HFFc6 (cell line): ENCODE data around the gene LMF1. TPM values are rescaled to one million over a fixed set of nuclear protein-coding genes. Genes with fewer than 3 reads are reported as not detected.

Experiments used
- DNase-seq: peaks from one replicate; pipeline ENCODE4 v3.0.0-alpha.2; 2018
- H3K27ac Mint-ChIP-seq: 2 replicates; pipeline ENCODE4 v1.8.0; 2020; ENCODE audit warnings: mild to moderate bottlenecking, mixed read lengths
- H3K27me3 Mint-ChIP-seq: 2 replicates; pipeline ENCODE4 v1.8.0; 2021; ENCODE audit warnings: mild to moderate bottlenecking, moderate library complexity, mixed read lengths; ENCODE audit not compliant: insufficient read depth
- H3K36me3 Mint-ChIP-seq: 2 replicates; pipeline ENCODE4 v1.8.0; 2021; ENCODE audit warnings: low read depth, mixed read lengths
- H3K4me1 Mint-ChIP-seq: 2 replicates; pipeline ENCODE4 v1.8.0; 2020; ENCODE audit warnings: low read depth, mixed read lengths
- H3K4me3 Mint-ChIP-seq: 2 replicates; pipeline ENCODE4 v1.8.0; 2020; ENCODE audit warnings: mild to moderate bottlenecking, moderate library complexity, mixed read lengths
- H3K9me3 Mint-ChIP-seq: 2 replicates; pipeline ENCODE4 v1.8.0; 2020; ENCODE audit warnings: mild to moderate bottlenecking, mixed read lengths
- total RNA-seq, 6 experiments: library from RNA; stranded (reverse); fragmentation: NEBNext Ultra II Directional; extraction: Animal tissue kit (Norgen Biotek cat#: 25700); gene quantifications; 2 replicates in 1 of 6; 3 replicates in 5 of 6; pipeline ENCODE4 v1.2.3, GENCODE V29; 2021
- TF ChIP-seq, protein P1 (sequence below): fragments of 200-600 bp; sonication (generic); IDR thresholded peaks from 2 replicates; pipeline ENCODE4 v1.5.0; 2021; ENCODE audit warnings: antibody characterized with exemption, mild to moderate bottlenecking

LMF1 gene
- total RNA-seq, 6 experiments from 2014 or later = 10.9 to 19.3 (median 14.2) TPM

DNA sequence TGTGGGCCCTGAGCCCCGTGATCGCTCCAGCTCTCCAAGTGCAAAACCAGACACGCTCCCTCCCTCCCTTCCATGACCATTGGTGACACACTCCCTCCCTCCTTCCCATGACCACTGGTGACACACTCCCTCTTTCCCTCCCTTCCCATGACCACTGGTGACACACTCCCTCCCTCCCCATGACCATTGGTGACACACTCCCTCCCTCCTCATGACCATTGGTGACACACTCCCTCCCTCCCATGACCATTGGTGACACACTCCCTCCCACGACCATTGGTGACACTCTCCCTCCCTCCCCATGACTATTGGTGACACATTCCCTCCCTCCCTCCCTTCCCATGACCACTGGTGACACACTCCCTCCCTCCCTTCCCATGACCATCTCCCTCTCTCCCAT lies 56.3 kb downstream of the LMF1 start:
- DNase-seq = no peak
- peaks cover 16% of the 10 kb centered on the region for H3K36me3 Mint-ChIP-seq
- TF ChIP-seq, protein P1, sequence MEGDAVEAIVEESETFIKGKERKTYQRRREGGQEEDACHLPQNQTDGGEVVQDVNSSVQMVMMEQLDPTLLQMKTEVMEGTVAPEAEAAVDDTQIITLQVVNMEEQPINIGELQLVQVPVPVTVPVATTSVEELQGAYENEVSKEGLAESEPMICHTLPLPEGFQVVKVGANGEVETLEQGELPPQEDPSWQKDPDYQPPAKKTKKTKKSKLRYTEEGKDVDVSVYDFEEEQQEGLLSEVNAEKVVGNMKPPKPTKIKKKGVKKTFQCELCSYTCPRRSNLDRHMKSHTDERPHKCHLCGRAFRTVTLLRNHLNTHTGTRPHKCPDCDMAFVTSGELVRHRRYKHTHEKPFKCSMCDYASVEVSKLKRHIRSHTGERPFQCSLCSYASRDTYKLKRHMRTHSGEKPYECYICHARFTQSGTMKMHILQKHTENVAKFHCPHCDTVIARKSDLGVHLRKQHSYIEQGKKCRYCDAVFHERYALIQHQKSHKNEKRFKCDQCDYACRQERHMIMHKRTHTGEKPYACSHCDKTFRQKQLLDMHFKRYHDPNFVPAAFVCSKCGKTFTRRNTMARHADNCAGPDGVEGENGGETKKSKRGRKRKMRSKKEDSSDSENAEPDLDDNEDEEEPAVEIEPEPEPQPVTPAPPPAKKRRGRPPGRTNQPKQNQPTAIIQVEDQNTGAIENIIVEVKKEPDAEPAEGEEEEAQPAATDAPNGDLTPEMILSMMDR = no peak
- H3K4me3 Mint-ChIP-seq = no peak overlapping the region
- no peaks in the 10 kb centered on the region for H3K4me1 Mint-ChIP-seq
- H3K27ac Mint-ChIP-seq = no peak overlapping the region
- no peaks in the 10 kb centered on the region for H3K27me3 Mint-ChIP-seq
- peaks cover 14% of the 10 kb centered on the region for H3K9me3 Mint-ChIP-seq

- no peaks in the 10 kb centered on the region for H3K4me1 Mint-ChIP-seq
- no peak for DNase-seq
- H3K27ac Mint-ChIP-seq = no peak overlapping the region
- no peaks in the 10 kb centered on the region for H3K27me3 Mint-ChIP-seq
- H3K9me3 Mint-ChIP-seq = peaks cover 14% of the 10 kb centered on the region
- TF ChIP-seq, protein P1 = no peak
- peaks cover 21% of the 10 kb centered on the region for H3K36me3 Mint-ChIP-seq
- no peak overlapping the region for H3K4me3 Mint-ChIP-seq
Observed at GRCh38 chr16:913817-914439, 56.9 kb downstream of the LMF1 start.

DNA sequence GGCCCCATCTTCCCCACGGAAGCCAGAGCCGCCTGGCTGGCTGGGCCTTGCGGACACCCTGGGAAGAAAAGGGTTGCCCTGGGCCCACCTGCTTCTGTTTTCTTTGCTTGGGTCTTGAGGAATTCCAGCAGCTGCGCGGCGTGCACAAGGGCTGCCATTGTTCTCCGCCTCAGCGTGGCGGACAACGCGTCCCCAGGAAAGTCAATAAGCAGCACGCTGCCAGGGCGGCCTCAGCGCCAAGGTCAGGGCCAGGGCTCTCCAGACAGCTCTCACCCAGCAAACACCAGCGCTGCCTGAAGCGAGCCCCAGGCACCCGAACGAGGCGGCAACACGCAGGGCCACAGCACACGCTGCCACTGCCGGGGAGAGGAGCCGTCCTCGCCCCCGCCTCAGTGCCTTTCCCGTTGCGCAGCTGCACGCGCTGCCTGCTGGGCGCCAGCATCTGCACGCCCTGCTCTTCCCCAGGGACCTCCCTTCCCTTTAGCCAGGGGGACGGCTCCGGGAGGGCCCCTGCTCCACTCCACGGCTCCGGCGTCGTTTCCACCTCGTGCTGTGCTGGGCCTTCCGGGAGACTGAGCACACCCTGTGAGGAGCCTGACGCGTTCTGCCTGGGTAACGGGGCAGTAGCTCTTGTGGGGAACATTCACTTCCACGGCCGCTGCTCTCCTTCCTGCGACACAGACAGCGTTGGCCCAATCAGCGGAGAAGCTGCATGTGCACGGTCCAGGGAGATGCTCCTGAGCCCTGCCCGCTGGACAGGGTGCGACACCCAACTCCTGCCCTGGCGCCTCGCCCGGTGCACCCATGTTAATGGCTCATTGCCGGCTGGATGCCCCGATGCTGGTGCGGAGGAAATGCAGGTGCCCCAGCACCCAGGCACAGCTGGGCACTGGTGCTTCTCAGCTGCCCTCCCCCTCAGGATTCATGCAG lies 57.8 kb downstream of the LMF1 start:
- Mint-ChIP-seq H3K9me3 (peaks cover 14% of the 10 kb centered on the region), H3K36me3 (peaks cover 17% of the 10 kb centered on the region), H3K27ac (no peak overlapping the region), H3K27me3 (no peaks in the 10 kb centered on the region), H3K4me3 (no peak overlapping the region), H3K4me1 (no peaks in the 10 kb centered on the region)
- TF ChIP-seq, protein P1 = no peak
- DNase-seq = no peak

- Mint-ChIP-seq H3K9me3 (peaks cover 21% of the 10 kb centered on the region), H3K4me3 (no peak overlapping the region), H3K27ac (no peak overlapping the region), H3K4me1 (no peaks in the 10 kb centered on the region), H3K36me3 (peaks cover 23% of the 10 kb centered on the region), H3K27me3 (no peaks in the 10 kb centered on the region)
- no peak for DNase-seq
- TF ChIP-seq, protein P1 = no peak
Observed at GRCh38 chr16:912322-912683, 58.5 kb downstream of the LMF1 start.

DNA sequence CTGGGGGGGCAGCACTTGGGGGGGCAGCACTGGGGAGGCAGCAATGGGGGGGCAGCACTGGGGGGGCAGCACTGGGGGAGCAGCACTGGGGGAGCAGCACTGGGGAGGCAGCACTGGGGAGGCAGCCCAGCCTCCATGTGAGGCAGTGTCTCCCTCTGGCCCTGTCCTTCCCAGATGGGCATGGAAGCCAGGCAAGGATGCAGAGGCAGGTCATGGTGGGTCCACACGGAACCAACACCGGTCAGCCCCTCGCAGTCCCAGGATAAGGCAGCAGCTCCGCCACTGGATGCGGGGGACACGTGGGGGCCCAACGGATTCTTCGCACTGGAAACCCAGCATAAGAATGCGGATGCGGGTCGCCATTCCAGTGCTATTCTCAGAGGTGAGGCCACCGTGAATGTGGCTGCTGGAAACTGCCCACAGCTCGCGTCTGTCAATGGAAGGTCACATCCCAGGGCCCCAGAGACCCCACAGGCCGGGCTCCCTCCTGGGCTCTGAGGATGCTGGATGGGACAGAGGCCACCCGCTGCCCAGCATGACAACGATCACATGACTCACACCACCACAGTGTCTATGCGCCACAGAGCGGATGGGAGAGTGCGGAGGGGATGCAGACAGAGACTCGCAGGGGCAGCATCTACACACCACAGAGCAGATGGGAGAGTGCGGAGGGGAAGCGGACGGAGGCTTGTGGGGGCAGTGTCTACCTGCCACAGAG lies 59.0 kb downstream of the LMF1 start:
- H3K27me3 Mint-ChIP-seq = no peaks in the 10 kb centered on the region
- H3K27ac Mint-ChIP-seq = no peak overlapping the region
- H3K9me3 Mint-ChIP-seq = peaks cover 25% of the 10 kb centered on the region
- no peaks in the 10 kb centered on the region for H3K4me1 Mint-ChIP-seq
- no peak for DNase-seq
- TF ChIP-seq, protein P1 = no peak
- no peak overlapping the region for H3K4me3 Mint-ChIP-seq
- peaks cover 27% of the 10 kb centered on the region for H3K36me3 Mint-ChIP-seq
